Endodermal cell (in vitro differentiated cells): ENCODE results near the gene TBL2. TPM values are rescaled to one million over a fixed set of nuclear protein-coding genes. Genes with fewer than 3 reads are reported as not detected.
A peak's percentile ranks its signal among the peaks of the same experiment; 100 is the strongest.
"Not testable (repeated sequence)": the region's sequence is repeated elsewhere in the genome, so short reads cannot be mapped to it uniquely, and the experiment has no call there.

Experiments used
- DNase-seq: peaks from one replicate; pipeline ENCODE4 v3.0.0-alpha.2; 2017
- H3K27ac ChIP-seq: 2 replicates; pipeline ENCODE4 v1.5.1; 2013; ENCODE audit warnings: mild to moderate bottlenecking, low read depth, low read length, moderate library complexity
- H3K27me3 ChIP-seq: 2 replicates; pipeline ENCODE4 v1.6.1; 2013; ENCODE audit warnings: mild to moderate bottlenecking, low read length, moderate library complexity; ENCODE audit not compliant: insufficient read depth, control insufficient read depth, poor library complexity, severe bottlenecking
- H3K36me3 ChIP-seq: 2 replicates; pipeline ENCODE4 v1.7.0; 2013; ENCODE audit warnings: mild to moderate bottlenecking, low read length, moderate library complexity; ENCODE audit not compliant: control insufficient read depth, insufficient read depth
- H3K4me1 ChIP-seq: one replicate; pipeline ENCODE4 v1.7.0; 2013; ENCODE audit warnings: low read length; ENCODE audit not compliant: control insufficient read depth, insufficient read depth
- H3K4me3 ChIP-seq: 2 replicates; pipeline ENCODE4 v1.5.1; 2013; ENCODE audit warnings: mild to moderate bottlenecking, low read length, moderate library complexity
- H3K9ac ChIP-seq: 2 replicates; pipeline ENCODE4 v1.6.1; 2013; ENCODE audit warnings: mild to moderate bottlenecking, low read length, moderate library complexity; ENCODE audit not compliant: poor library complexity, severe bottlenecking; ENCODE audit errors: extremely low read depth
- H3K9me3 ChIP-seq: 2 replicates; pipeline ENCODE4 v1.6.1; 2013; ENCODE audit warnings: mild to moderate bottlenecking, low read length, moderate library complexity; ENCODE audit not compliant: control insufficient read depth
- H3K27ac Mint-ChIP-seq: 2 replicates; pipeline ENCODE4 v1.8.0; 2020; ENCODE audit warnings: mixed read lengths
- H3K27me3 Mint-ChIP-seq: 2 replicates; pipeline ENCODE4 v1.8.0; 2021; ENCODE audit warnings: mild to moderate bottlenecking, mixed read lengths; ENCODE audit not compliant: insufficient read depth
- H3K36me3 Mint-ChIP-seq: 2 replicates; pipeline ENCODE4 v1.8.0; 2020; ENCODE audit warnings: low read depth, mixed read lengths
- H3K4me1 Mint-ChIP-seq: 2 replicates; pipeline ENCODE4 v1.8.0; 2020; ENCODE audit warnings: mixed read lengths
- H3K4me3 Mint-ChIP-seq: 2 replicates; pipeline ENCODE4 v1.8.0; 2020; ENCODE audit warnings: mild to moderate bottlenecking, moderate library complexity, mixed read lengths
- H3K9me3 Mint-ChIP-seq: 2 replicates; pipeline ENCODE4 v1.8.0; 2020; ENCODE audit warnings: mild to moderate bottlenecking, mixed read lengths
- CTCF ChIP-seq: fragments of 200-600 bp; sonication (generic); conservative IDR thresholded peaks from 2 replicates; pipeline ENCODE4 v1.5.0; 2021; ENCODE audit warnings: antibody characterized with exemption, mild to moderate bottlenecking
- WGBS, 2 experiments: methylation state at CpG; one replicate each; pipeline versions ENCODE4 v1.1.5 to v1.1.7; 2013; ENCODE audit warnings: missing lambda C conversion rate in 2 of 2, mixed read lengths in 1 of 2; ENCODE audit not compliant: insufficient coverage in 1 of 2, insufficient read length in 1 of 2; 5-methylcytosine and 5-hydroxymethylcytosine counted together
- total RNA-seq, 2 donors: library from RNA; stranded (reverse); fragmentation: NEBNext Ultra II Directional in 1 of 2; extraction: Animal tissue kit (Norgen Biotek cat#: 25700) in 1 of 2; gene quantifications; 2 replicates in 1 of 2; 3 replicates in 1 of 2; pipeline ENCODE4 v1.2.1, GENCODE V29; 2021

TBL2 gene
- total RNA-seq, 2 donors from 2014 or later, result 55.7 to 59.7 TPM

GRCh38 chr7:73541722-73542121 is 36.7 kb downstream of the TBL2 start:
- Histone ChIP-seq H3K36me3 (peaks cover 60% of the 10 kb centered on the region), H3K4me3 (no peak overlapping the region), H3K27me3 (no peaks in the 10 kb centered on the region), H3K27ac (no peak overlapping the region), H3K9me3 (no peaks in the 10 kb centered on the region), H3K4me1 (no peaks in the 10 kb centered on the region), H3K9ac (no peak overlapping the region)
- DNase-seq, result no peak
- WGBS, 2 experiments, result 94% methylated on average over 8 to 10 of the region's 10 CpGs
- peaks cover 68% of the 10 kb centered on the region for H3K36me3 Mint-ChIP-seq
- peak overlapping the region; percentile 21 for H3K27ac Mint-ChIP-seq
- H3K4me3 Mint-ChIP-seq, result no peak overlapping the region
- H3K27me3 Mint-ChIP-seq, result no peaks in the 10 kb centered on the region
- no peaks in the 10 kb centered on the region for H3K9me3 Mint-ChIP-seq
- no peak for TF ChIP-seq CTCF
- no peaks in the 10 kb centered on the region for H3K4me1 Mint-ChIP-seq

- Mint-ChIP-seq H3K4me1 (no peaks in the 10 kb centered on the region), H3K27me3 (no peaks in the 10 kb centered on the region), H3K27ac (peak overlapping the region; percentile 35), H3K36me3 (peaks cover 70% of the 10 kb centered on the region), H3K4me3 (no peak overlapping the region), H3K9me3 (no peaks in the 10 kb centered on the region)
- Histone ChIP-seq H3K9ac (no peak overlapping the region), H3K9me3 (no peaks in the 10 kb centered on the region), H3K4me3 (no peak overlapping the region), H3K36me3 (peaks cover 65% of the 10 kb centered on the region), H3K27me3 (no peaks in the 10 kb centered on the region), H3K27ac (no peak overlapping the region), H3K4me1 (no peaks in the 10 kb centered on the region)
- no peak for DNase-seq
- WGBS, 2 experiments, result 88 to 94% methylated on average over 13 of the region's 13 CpGs
- no peak for TF ChIP-seq CTCF
Observed at GRCh38 chr7:73539709-73540108, 38.7 kb downstream of the TBL2 start.

GRCh38 chr7:73538510-73538909 is 39.9 kb downstream of the TBL2 start:
- not testable (repeated sequence) for H3K27ac ChIP-seq, H3K4me3 ChIP-seq, H3K9me3 Mint-ChIP-seq, H3K27ac Mint-ChIP-seq, H3K27me3 Mint-ChIP-seq, H3K4me1 Mint-ChIP-seq, H3K4me3 Mint-ChIP-seq, DNase-seq, H3K9me3 ChIP-seq, H3K9ac ChIP-seq, H3K4me1 ChIP-seq, H3K27me3 ChIP-seq
- peaks cover 65% of the 10 kb centered on the region for H3K36me3 ChIP-seq
- peaks cover 66% of the 10 kb centered on the region for H3K36me3 Mint-ChIP-seq
- 99 to 100% methylated on average over 2 of the region's 2 CpGs for WGBS, 2 experiments

DNA sequence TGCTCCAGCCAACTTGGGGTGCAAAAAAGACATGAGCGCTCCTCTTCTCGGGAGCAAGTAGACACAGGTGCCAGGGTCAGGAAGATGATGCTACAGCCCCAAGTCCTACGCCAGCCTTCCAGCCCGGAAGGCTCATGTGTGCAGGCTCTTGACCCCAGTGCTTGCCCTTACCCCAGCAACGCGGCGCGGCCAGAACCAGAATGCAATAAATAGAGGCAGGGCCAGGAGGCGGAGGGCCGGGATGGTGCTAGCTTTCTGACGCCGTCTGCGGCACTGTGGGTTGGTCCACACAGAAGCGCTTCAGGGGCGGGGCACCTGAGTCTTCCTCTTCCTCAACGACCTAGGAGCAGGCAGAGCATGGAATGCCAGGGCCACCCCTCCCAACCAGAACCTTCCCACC is 41.3 kb downstream of the TBL2 start:
- Mint-ChIP-seq H3K4me3 (no peak overlapping the region), H3K36me3 (peaks cover 56% of the 10 kb centered on the region), H3K27me3 (no peaks in the 10 kb centered on the region), H3K4me1 (no peaks in the 10 kb centered on the region), H3K9me3 (no peaks in the 10 kb centered on the region), H3K27ac (peak overlapping the region; percentile 44)
- no peak for TF ChIP-seq CTCF
- Histone ChIP-seq H3K4me3 (no peak overlapping the region), H3K9ac (no peak overlapping the region), H3K9me3 (no peaks in the 10 kb centered on the region), H3K27ac (no peak overlapping the region), H3K36me3 (peaks cover 51% of the 10 kb centered on the region), H3K27me3 (no peaks in the 10 kb centered on the region), H3K4me1 (no peaks in the 10 kb centered on the region)
- 97 to 99% methylated on average over 11 to 16 of the region's 16 CpGs for WGBS, 2 experiments
- DNase-seq, result no peak
